OCI-LY3 (cell line): Measurements from ENCODE around the gene NFATC3.

Experiments
- EZH2phosphoT487 ChIP-seq: fragments of 200-600 bp; shearing (Covaris generic); IDR thresholded peaks from 2 replicates; pipeline ENCODE4 v1.6.1; 2018; ENCODE audit warnings: antibody characterized with exemption, mixed run types, low read depth
- TF ChIP-seq, protein P1 (sequence below): fragments of 200-600, 300-600 bp; sonication (generic); IDR thresholded peaks from 2 replicates; pipeline ENCODE4 v1.5.1; 2014; ENCODE audit warnings: antibody characterized with exemption, low read length, low read depth

DNA sequence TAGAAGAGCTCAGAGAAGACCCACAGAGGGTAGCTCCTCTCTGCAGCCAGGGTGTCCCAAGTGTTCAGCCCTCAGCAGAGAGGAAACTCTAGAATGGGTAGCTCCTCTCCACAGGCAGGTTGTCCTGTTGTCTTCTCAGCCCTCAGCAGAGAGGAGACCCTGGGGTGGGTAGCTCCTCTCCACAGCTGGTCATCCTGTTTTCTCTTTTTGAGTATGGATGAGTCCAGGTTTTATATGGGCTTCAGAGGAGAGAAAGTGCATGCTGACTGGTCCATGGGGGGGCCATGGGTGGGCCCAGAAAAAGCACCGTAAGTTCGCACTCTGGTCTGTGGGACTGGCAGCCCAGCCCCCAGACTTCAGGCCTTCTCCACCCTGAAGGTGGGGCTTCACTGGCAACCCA lies 102.3 kb downstream of the NFATC3 start:
- TF ChIP-seq EZH2phosphoT487: no peak
- TF ChIP-seq, protein P1, sequence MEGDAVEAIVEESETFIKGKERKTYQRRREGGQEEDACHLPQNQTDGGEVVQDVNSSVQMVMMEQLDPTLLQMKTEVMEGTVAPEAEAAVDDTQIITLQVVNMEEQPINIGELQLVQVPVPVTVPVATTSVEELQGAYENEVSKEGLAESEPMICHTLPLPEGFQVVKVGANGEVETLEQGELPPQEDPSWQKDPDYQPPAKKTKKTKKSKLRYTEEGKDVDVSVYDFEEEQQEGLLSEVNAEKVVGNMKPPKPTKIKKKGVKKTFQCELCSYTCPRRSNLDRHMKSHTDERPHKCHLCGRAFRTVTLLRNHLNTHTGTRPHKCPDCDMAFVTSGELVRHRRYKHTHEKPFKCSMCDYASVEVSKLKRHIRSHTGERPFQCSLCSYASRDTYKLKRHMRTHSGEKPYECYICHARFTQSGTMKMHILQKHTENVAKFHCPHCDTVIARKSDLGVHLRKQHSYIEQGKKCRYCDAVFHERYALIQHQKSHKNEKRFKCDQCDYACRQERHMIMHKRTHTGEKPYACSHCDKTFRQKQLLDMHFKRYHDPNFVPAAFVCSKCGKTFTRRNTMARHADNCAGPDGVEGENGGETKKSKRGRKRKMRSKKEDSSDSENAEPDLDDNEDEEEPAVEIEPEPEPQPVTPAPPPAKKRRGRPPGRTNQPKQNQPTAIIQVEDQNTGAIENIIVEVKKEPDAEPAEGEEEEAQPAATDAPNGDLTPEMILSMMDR: no peak
